GM12878 (cell line): Measurements from ENCODE around the gene WSCD2.

Source experiments
- BHLHE40 ChIP-seq, 2 experiments: fragments of 450-650 bp in 1 of 2; IDR thresholded peaks; 2 replicates each; pipeline ENCODE4 v1.6.1; 2011 to 2017; ENCODE audit warnings: low read depth in 2 of 2, borderline replicate concordance in 1 of 2, improper control_type of control experiment in 1 of 2, low read length in 1 of 2, mild to moderate bottlenecking in 1 of 2
- CREB1 ChIP-seq: IDR thresholded peaks from 2 replicates; pipeline ENCODE4 v1.6.1; 2012; ENCODE audit warnings: low read depth, mild to moderate bottlenecking, inconsistent platforms
- EP300 ChIP-seq, 2 experiments: fragments of 150-350 bp in 1 of 2; IDR thresholded peaks; 2 replicates each; pipeline ENCODE4 v1.6.1; 2011 to 2012; ENCODE audit warnings: low read depth in 2 of 2, low read length in 2 of 2, borderline replicate concordance in 1 of 2, improper control_type of control experiment in 1 of 2, inconsistent platforms in 1 of 2; ENCODE audit not compliant: control insufficient read depth in 1 of 2
- ETV6 ChIP-seq, 2 experiments: fragments of 450-650 bp in 1 of 2; IDR thresholded peaks in 1 of 2; conservative IDR thresholded peaks in 1 of 2; 2 replicates each; pipeline ENCODE4 v1.6.1; 2014; ENCODE audit warnings: antibody characterized with exemption in 1 of 2, borderline replicate concordance in 1 of 2, low read depth in 1 of 2, mild to moderate bottlenecking in 1 of 2, moderate library complexity in 1 of 2
- JUND ChIP-seq: IDR thresholded peaks from 2 replicates; pipeline ENCODE4 v1.6.1; 2012; ENCODE audit warnings: low read depth, mild to moderate bottlenecking, low read length, improper control_type of control experiment, moderate library complexity
- KDM1A ChIP-seq: fragments of 200-600 bp; sonication (generic); IDR thresholded peaks from 2 replicates; pipeline ENCODE4 v1.6.1; 2016; ENCODE audit warnings: borderline replicate concordance
- PBX3 ChIP-seq: IDR thresholded peaks from 2 replicates; pipeline ENCODE4 v1.6.1; 2011; ENCODE audit warnings: mild to moderate bottlenecking, low read depth, low read length, moderate library complexity; ENCODE audit not compliant: insufficient replicate concordance
- POLR2A ChIP-seq: IDR thresholded peaks from 2 replicates; pipeline ENCODE4 v1.6.1; 2011; ENCODE audit warnings: low read depth, mild to moderate bottlenecking, low read length
- POLR2AphosphoS5 ChIP-seq: IDR thresholded peaks from 2 replicates; pipeline ENCODE4 v1.6.1; 2011; ENCODE audit warnings: mild to moderate bottlenecking, low read length, inconsistent platforms
- SMC3 ChIP-seq: IDR thresholded peaks from 2 replicates; pipeline ENCODE4 v1.6.1; 2011; ENCODE audit warnings: low read length, improper control_type of control experiment, borderline replicate concordance
- TAF1 ChIP-seq: IDR thresholded peaks from 2 replicates; pipeline ENCODE4 v1.6.1; 2011; ENCODE audit warnings: mild to moderate bottlenecking, low read depth, low read length, borderline replicate concordance
- YY1 ChIP-seq: IDR thresholded peaks from 2 replicates; pipeline ENCODE4 v1.6.1; 2011; ENCODE audit warnings: low read depth, mild to moderate bottlenecking, low read length
- TF ChIP-seq, protein P1 (sequence below), 3 experiments: IDR thresholded peaks in 2 of 3; conservative IDR thresholded peaks in 1 of 3; 2 replicates each; pipeline ENCODE4 v1.5.1; 2011; ENCODE audit warnings: low read depth in 3 of 3, low read length in 3 of 3, mild to moderate bottlenecking in 3 of 3, control low read depth in 2 of 3, moderate library complexity in 2 of 3, inconsistent platforms in 1 of 3, mixed read lengths in 1 of 3; ENCODE audit not compliant: control insufficient read depth in 2 of 3, insufficient read depth in 1 of 3; ENCODE audit errors: extremely low read depth in 1 of 3
- TF ChIP-seq, protein P2 (sequence below): fragments of 450-650 bp; IDR thresholded peaks from 2 replicates; pipeline ENCODE4 v1.6.1; 2016; ENCODE audit warnings: mild to moderate bottlenecking, moderate library complexity, borderline replicate concordance

GRCh38 chr12:108252523-108252922, 123.4 kb downstream of the WSCD2 start:
- TF ChIP-seq KDM1A (no peak), TAF1 (no peak), JUND (no peak), BHLHE40 (IDR thresholded peaks at IDR 0.05; ENCODE audit: borderline replicate concordance in 1 of 2, low read depth in 2 of 2, low read length in 1 of 2) (no peak), POLR2AphosphoS5 (no peak), EP300 (IDR thresholded peaks at IDR 0.05; ENCODE audit: borderline replicate concordance in 1 of 2, control insufficient read depth in 1 of 2, low read depth in 2 of 2, low read length in 2 of 2) (no peak), PBX3 (no peak), YY1 (no peak), POLR2A (no peak), ETV6 (conservative IDR thresholded peaks at IDR 0.05 in 1 of 2, IDR thresholded peaks at IDR 0.05 in 1 of 2; ENCODE audit: borderline replicate concordance in 1 of 2, low read depth in 1 of 2) (no peak), CREB1 (no peak), SMC3 (no peak)
- TF ChIP-seq, protein P1, sequence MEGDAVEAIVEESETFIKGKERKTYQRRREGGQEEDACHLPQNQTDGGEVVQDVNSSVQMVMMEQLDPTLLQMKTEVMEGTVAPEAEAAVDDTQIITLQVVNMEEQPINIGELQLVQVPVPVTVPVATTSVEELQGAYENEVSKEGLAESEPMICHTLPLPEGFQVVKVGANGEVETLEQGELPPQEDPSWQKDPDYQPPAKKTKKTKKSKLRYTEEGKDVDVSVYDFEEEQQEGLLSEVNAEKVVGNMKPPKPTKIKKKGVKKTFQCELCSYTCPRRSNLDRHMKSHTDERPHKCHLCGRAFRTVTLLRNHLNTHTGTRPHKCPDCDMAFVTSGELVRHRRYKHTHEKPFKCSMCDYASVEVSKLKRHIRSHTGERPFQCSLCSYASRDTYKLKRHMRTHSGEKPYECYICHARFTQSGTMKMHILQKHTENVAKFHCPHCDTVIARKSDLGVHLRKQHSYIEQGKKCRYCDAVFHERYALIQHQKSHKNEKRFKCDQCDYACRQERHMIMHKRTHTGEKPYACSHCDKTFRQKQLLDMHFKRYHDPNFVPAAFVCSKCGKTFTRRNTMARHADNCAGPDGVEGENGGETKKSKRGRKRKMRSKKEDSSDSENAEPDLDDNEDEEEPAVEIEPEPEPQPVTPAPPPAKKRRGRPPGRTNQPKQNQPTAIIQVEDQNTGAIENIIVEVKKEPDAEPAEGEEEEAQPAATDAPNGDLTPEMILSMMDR (IDR thresholded peaks at IDR 0.05 in 2 of 3, conservative IDR thresholded peaks at IDR 0.05 in 1 of 3; ENCODE audit: control insufficient read depth in 2 of 3, extremely low read depth in 1 of 3, insufficient read depth in 1 of 3, low read depth in 3 of 3, low read length in 3 of 3), result no peak
- TF ChIP-seq, protein P2, sequence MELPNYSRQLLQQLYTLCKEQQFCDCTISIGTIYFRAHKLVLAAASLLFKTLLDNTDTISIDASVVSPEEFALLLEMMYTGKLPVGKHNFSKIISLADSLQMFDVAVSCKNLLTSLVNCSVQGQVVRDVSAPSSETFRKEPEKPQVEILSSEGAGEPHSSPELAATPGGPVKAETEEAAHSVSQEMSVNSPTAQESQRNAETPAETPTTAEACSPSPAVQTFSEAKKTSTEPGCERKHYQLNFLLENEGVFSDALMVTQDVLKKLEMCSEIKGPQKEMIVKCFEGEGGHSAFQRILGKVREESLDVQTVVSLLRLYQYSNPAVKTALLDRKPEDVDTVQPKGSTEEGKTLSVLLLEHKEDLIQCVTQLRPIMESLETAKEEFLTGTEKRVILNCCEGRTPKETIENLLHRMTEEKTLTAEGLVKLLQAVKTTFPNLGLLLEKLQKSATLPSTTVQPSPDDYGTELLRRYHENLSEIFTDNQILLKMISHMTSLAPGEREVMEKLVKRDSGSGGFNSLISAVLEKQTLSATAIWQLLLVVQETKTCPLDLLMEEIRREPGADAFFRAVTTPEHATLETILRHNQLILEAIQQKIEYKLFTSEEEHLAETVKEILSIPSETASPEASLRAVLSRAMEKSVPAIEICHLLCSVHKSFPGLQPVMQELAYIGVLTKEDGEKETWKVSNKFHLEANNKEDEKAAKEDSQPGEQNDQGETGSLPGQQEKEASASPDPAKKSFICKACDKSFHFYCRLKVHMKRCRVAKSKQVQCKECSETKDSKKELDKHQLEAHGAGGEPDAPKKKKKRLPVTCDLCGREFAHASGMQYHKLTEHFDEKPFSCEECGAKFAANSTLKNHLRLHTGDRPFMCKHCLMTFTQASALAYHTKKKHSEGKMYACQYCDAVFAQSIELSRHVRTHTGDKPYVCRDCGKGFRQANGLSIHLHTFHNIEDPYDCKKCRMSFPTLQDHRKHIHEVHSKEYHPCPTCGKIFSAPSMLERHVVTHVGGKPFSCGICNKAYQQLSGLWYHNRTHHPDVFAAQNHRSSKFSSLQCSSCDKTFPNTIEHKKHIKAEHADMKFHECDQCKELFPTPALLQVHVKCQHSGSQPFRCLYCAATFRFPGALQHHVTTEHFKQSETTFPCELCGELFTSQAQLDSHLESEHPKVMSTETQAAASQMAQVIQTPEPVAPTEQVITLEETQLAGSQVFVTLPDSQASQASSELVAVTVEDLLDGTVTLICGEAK, result no peak
